Activated naive CD8-positive, alpha-beta T cell (primary cell): ENCODE data around the gene HES1.

ENCODE experiments used
- H3K27ac Mint-ChIP-seq: one replicate; pipeline ENCODE4 v1.8.0; 2021; ENCODE audit warnings: mixed read lengths
- H3K27me3 Mint-ChIP-seq: one replicate; pipeline ENCODE4 v1.8.0; 2021; ENCODE audit warnings: mixed read lengths
- H3K36me3 Mint-ChIP-seq: one replicate; pipeline ENCODE4 v1.8.0; 2021; ENCODE audit warnings: mixed read lengths
- H3K4me1 Mint-ChIP-seq: one replicate; pipeline ENCODE4 v1.8.0; 2021; ENCODE audit warnings: low read depth, mixed read lengths
- H3K4me3 Mint-ChIP-seq: one replicate; pipeline ENCODE4 v1.8.0; 2021; ENCODE audit warnings: mild to moderate bottlenecking, mixed read lengths
- H3K9me3 Mint-ChIP-seq: one replicate; pipeline ENCODE4 v1.8.0; 2021; ENCODE audit warnings: low read depth, mixed read lengths

HES1 gene

DNA sequence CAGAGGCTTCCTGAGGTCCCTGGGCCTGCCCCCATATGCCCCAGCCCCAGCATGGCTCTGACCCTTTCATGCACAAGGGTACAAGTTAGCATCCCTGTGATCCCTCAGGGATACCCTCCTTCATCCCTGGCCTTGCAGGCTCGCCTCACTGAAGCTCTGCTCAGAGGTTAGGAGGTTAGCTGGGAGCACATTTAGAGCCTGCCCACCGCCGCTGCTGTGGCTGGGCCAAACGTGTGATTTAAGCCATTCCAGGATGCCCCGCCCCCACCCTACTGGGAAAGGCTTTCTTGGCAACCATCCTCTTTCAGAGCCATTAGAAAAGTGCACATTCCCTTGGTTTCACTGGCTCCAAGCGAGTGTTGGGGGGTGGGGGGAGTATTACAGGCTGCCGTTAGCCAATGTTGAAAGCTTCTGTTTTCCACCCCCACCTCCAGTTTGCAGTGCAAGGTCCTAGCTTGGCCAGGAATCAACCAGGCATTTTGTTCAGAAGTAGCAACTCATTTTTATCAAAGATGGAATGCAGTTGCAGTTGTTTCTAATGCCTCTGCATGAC is 6.3 kb upstream of the HES1 start:
- Mint-ChIP-seq H3K9me3 (no peaks in the 10 kb centered on the region), H3K36me3 (no peaks in the 10 kb centered on the region), H3K4me1 (peaks cover 21% of the 10 kb centered on the region), H3K4me3 (no peak overlapping the region), H3K27me3 (peaks cover 32% of the 10 kb centered on the region), H3K27ac (no peak overlapping the region)

DNA sequence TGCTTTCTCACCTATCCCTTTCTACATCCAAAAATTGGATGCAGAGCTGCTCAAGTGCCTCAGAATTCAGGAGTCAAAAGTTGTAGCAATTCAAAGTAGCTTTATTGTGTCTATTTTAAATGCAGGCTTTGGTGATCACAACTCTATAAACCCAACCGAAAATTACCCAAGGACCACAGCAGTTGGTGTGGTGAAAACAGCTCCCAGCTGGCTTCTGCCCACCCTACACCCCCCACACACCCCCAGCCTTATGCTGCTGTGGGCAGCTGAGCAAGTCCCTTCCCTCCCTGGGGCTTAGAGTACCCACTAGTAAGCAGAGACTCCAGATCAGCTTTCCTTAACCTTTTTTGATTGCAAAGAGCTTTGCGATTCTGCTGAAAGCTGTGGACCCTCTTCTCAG is 5.8 kb upstream of the HES1 start:
- peaks cover 21% of the 10 kb centered on the region for H3K4me1 Mint-ChIP-seq
- no peaks in the 10 kb centered on the region for H3K9me3 Mint-ChIP-seq
- no peaks in the 10 kb centered on the region for H3K36me3 Mint-ChIP-seq
- no peak overlapping the region for H3K4me3 Mint-ChIP-seq
- no peak overlapping the region for H3K27ac Mint-ChIP-seq
- H3K27me3 Mint-ChIP-seq: peaks cover 32% of the 10 kb centered on the region

DNA sequence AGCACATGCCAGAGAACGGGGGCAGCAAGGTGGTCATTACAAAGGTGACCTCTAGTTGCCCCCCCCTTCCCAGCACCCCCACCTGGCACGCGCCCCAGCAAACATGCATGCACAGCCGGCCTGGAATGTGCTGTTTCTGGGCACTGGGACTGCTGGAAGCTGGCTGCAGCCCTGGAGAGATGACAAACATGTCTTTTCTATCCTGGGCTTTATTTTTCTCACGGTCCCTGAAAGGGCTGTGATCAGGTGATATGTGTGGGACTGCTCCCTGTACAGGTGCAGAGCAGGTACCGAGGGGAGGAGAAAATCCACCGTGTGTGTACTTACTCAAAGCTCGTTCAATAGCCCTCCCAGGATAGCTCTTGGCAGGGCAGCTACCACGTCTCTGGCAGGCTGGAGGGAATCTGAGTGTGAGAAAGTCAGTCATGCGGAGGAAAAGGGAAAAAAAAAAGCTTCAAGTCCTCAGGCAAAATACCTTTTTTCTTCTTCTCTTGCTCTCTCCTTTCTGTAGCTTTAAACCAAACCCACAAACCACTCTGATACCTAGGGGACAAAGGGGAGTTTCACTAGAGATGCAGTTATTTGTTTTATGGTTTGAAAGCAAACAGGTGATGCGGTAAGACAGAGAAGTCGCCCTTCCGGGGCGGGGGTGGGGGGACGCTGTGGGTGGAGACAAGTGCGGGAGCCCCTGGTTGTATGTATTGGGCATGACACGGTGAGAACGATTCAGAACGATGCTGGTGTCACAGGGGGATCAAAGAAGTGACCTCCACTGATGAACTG is 5.0 kb upstream of the HES1 start:
- no peaks in the 10 kb centered on the region for H3K9me3 Mint-ChIP-seq
- H3K36me3 Mint-ChIP-seq: no peaks in the 10 kb centered on the region
- peaks cover 25% of the 10 kb centered on the region for H3K4me1 Mint-ChIP-seq
- no peak overlapping the region for H3K27ac Mint-ChIP-seq
- peak overlapping the region; percentile 31 for H3K4me3 Mint-ChIP-seq
- peaks cover 34% of the 10 kb centered on the region for H3K27me3 Mint-ChIP-seq

DNA sequence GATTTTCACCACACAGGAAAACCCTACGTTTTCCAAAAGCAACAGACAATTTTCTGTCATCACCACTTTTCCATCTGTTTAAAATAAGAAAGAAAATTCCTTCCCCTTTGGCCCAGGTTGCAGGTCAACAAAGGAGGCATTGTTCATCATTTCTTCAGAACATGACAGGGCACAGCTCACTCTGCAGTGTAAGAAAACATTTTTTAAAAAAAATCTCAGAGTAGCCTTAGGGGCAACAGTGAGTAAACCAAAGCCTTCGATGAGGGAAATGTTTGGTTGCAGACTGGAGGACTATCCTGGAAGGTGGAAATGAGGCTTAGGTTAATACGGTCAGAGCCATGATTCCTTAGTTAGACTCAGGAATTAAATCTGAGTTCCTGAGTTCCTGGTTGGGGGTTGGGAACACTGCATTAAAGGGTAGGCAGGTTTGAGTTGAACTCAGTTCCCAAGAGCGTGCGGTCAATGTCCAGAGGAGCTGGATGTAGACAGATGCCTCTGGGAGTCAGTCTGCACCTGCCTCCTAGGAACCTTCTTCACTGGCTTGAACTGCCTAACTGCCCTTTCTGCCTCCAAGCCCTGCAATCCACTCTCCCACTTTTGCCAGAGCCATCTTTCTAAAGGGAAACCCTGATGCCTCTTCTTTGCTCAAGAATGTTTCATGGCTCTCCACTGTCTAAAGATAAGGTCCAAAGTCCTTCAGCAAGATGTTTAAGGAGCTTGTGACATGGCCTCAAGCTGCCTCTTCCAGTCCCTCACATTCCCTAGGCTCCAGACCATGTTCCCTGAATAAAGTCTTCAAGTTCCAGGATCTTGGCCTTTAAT is 3.3 kb upstream of the HES1 start:
- Mint-ChIP-seq H3K9me3 (no peaks in the 10 kb centered on the region), H3K4me1 (peaks cover 41% of the 10 kb centered on the region), H3K27me3 (peaks cover 35% of the 10 kb centered on the region), H3K36me3 (no peaks in the 10 kb centered on the region), H3K27ac (no peak overlapping the region), H3K4me3 (peak overlapping the region; percentile 21)

GRCh38 chr3:194133661-194134230 is 2.2 kb upstream of the HES1 start:
- H3K4me3 Mint-ChIP-seq: peak overlapping the region; percentile 90
- no peaks in the 10 kb centered on the region for H3K9me3 Mint-ChIP-seq
- peaks cover 26% of the 10 kb centered on the region for H3K27me3 Mint-ChIP-seq
- peaks cover 43% of the 10 kb centered on the region for H3K4me1 Mint-ChIP-seq
- H3K27ac Mint-ChIP-seq: peak overlapping the region; percentile 84
- H3K36me3 Mint-ChIP-seq: no peaks in the 10 kb centered on the region

GRCh38 chr3:194134231-194134756 is 1.7 kb upstream of the HES1 start:
- H3K27me3 Mint-ChIP-seq: peaks cover 30% of the 10 kb centered on the region
- H3K27ac Mint-ChIP-seq: no peak overlapping the region
- no peaks in the 10 kb centered on the region for H3K36me3 Mint-ChIP-seq
- no peak overlapping the region for H3K4me3 Mint-ChIP-seq
- H3K4me1 Mint-ChIP-seq: peaks cover 45% of the 10 kb centered on the region
- no peaks in the 10 kb centered on the region for H3K9me3 Mint-ChIP-seq

GRCh38 chr3:194134757-194135515 is 1.0 kb upstream of the HES1 start:
- no peaks in the 10 kb centered on the region for H3K36me3 Mint-ChIP-seq
- peaks cover 34% of the 10 kb centered on the region for H3K27me3 Mint-ChIP-seq
- peak overlapping the region; percentile 87 for H3K27ac Mint-ChIP-seq
- no peaks in the 10 kb centered on the region for H3K9me3 Mint-ChIP-seq
- H3K4me3 Mint-ChIP-seq: peak overlapping the region; percentile 87
- peaks cover 48% of the 10 kb centered on the region for H3K4me1 Mint-ChIP-seq

DNA sequence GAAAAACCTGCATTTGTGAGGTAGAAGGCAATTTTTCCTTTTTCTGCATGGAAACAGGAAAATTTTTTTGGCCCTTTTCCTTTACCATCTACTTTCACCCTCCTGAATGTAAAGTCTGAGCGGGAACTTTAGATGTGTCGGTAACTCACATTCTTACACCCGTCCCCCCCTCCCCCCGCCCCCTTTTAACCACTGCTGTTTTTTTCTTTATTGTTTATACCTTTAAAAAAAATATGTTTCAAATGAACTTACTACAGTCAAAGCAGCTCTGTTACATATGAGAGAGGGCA is 487 bp upstream of the HES1 start:
- H3K4me3 Mint-ChIP-seq: peak overlapping the region; percentile 86
- peaks cover 36% of the 10 kb centered on the region for H3K27me3 Mint-ChIP-seq
- H3K4me1 Mint-ChIP-seq: peaks cover 50% of the 10 kb centered on the region
- H3K27ac Mint-ChIP-seq: no peak overlapping the region
- H3K36me3 Mint-ChIP-seq: no peaks in the 10 kb centered on the region
- no peaks in the 10 kb centered on the region for H3K9me3 Mint-ChIP-seq

DNA sequence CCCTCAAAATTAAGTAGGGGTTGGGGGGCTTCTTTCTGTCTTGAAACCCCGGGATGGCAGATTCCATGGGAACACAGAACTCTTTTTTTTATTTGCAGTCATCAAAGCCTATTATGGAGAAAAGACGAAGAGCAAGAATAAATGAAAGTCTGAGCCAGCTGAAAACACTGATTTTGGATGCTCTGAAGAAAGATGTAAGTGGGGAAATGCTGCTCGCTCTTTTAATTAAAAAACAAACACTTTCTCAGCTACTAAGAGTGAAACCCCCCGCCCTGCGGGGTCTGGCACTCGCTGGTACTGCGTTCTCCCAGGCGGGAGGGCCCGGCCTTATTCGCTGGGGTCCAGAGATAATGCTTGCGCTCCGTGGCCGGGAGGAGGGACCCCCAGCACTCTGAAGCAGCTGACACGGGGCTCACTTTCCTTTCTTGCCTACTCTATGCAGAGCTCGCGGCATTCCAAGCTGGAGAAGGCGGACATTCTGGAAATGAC is 615 bp downstream of the HES1 start:
- Mint-ChIP-seq H3K36me3 (no peaks in the 10 kb centered on the region), H3K4me3 (peak overlapping the region; percentile 86), H3K9me3 (no peaks in the 10 kb centered on the region), H3K27ac (no peak overlapping the region), H3K27me3 (peaks cover 31% of the 10 kb centered on the region), H3K4me1 (peaks cover 42% of the 10 kb centered on the region)

GRCh38 chr3:194137008-194137505 is 1.1 kb downstream of the HES1 start:
- Mint-ChIP-seq H3K27ac (no peak overlapping the region), H3K4me1 (peaks cover 41% of the 10 kb centered on the region), H3K27me3 (peaks cover 29% of the 10 kb centered on the region), H3K4me3 (peak overlapping the region; percentile 86), H3K36me3 (no peaks in the 10 kb centered on the region), H3K9me3 (no peaks in the 10 kb centered on the region)

- H3K9me3 Mint-ChIP-seq: no peaks in the 10 kb centered on the region
- peaks cover 29% of the 10 kb centered on the region for H3K27me3 Mint-ChIP-seq
- H3K36me3 Mint-ChIP-seq: no peaks in the 10 kb centered on the region
- peak overlapping the region; percentile 86 for H3K4me3 Mint-ChIP-seq
- H3K27ac Mint-ChIP-seq: no peak overlapping the region
- peaks cover 44% of the 10 kb centered on the region for H3K4me1 Mint-ChIP-seq
These were observed 1.8 kb downstream of the HES1 start for GRCh38 chr3:194137506-194138474.

- Mint-ChIP-seq H3K4me3 (peak overlapping the region; percentile 77), H3K27me3 (peaks cover 22% of the 10 kb centered on the region), H3K9me3 (no peaks in the 10 kb centered on the region), H3K36me3 (no peaks in the 10 kb centered on the region), H3K27ac (no peak overlapping the region), H3K4me1 (peaks cover 40% of the 10 kb centered on the region)
These were observed 2.8 kb downstream of the HES1 start for GRCh38 chr3:194138732-194139070.

GRCh38 chr3:194139071-194139813 is 3.3 kb downstream of the HES1 start:
- Mint-ChIP-seq H3K27me3 (peaks cover 23% of the 10 kb centered on the region), H3K36me3 (no peaks in the 10 kb centered on the region), H3K4me1 (peaks cover 39% of the 10 kb centered on the region), H3K9me3 (no peaks in the 10 kb centered on the region), H3K27ac (no peak overlapping the region), H3K4me3 (no peak overlapping the region)
